Astrocyte of the cerebellum (primary cell): ENCODE data around the gene NT5DC1.

ENCODE experiments used
- DNase-seq: peaks from one replicate; pipeline ENCODE4 v3.0.0-alpha.2; 2011; ENCODE audit warnings: low read depth
- H3K4me3 ChIP-seq: 2 replicates; pipeline ENCODE4 v1.5.1; 2011; ENCODE audit warnings: mild to moderate bottlenecking, low read depth, low read length, moderate library complexity
- CTCF ChIP-seq: IDR thresholded peaks from 2 replicates; pipeline ENCODE4 v1.5.1; 2012; ENCODE audit warnings: low read length, low read depth, moderate library complexity, mild to moderate bottlenecking; ENCODE audit errors: missing control alignments
- in situ Hi-C: cut with HindIII; loops from 2 replicates; pipeline ENCODE4 v1.10.0; 2017; ENCODE audit warnings: low sequenced_read_pairs

Gene NT5DC1

GRCh38 chr6:116062496-116062895 is 38.2 kb upstream of the NT5DC1 start:
- DNase-seq: no peak
- in situ Hi-C loops: no loop called here
- TF ChIP-seq CTCF: no peak
- no peak overlapping the region for H3K4me3 ChIP-seq

GRCh38 chr6:116064666-116065065 is 36.0 kb upstream of the NT5DC1 start:
- TF ChIP-seq CTCF: no peak
- no peak overlapping the region for H3K4me3 ChIP-seq
- no peak for DNase-seq
- in situ Hi-C loops: no loop called here

GRCh38 chr6:116066789-116067188 is 33.9 kb upstream of the NT5DC1 start:
- no peak overlapping the region for H3K4me3 ChIP-seq
- DNase-seq: no peak
- no peak for TF ChIP-seq CTCF
- in situ Hi-C loops: no loop called here

GRCh38 chr6:116070101-116070500 is 30.6 kb upstream of the NT5DC1 start:
- no peak for TF ChIP-seq CTCF
- no peak overlapping the region for H3K4me3 ChIP-seq
- no peak for DNase-seq
- in situ Hi-C loops: no loop called here

GRCh38 chr6:116070616-116071389 is 29.9 kb upstream of the NT5DC1 start:
- in situ Hi-C loops: no loop called here
- DNase-seq: no peak
- no peak overlapping the region for H3K4me3 ChIP-seq
- no peak for TF ChIP-seq CTCF

- in situ Hi-C loops: no loop called here
- H3K4me3 ChIP-seq: no peak overlapping the region
- TF ChIP-seq CTCF: no peak
- no peak for DNase-seq
These were observed 28.3 kb upstream of the NT5DC1 start for GRCh38 chr6:116072368-116072767.
